Pancreas (tissue), 10 donors: Measurements from ENCODE around the gene FRMD4A. TPM values are rescaled to one million over a fixed set of nuclear protein-coding genes. Genes with fewer than 3 reads are reported as not detected.

Source experiments
- ATAC-seq, 4 donors: fragments of 200-7000 bp; cut with Tn5 transposase; one replicate each; pipeline versions ENCODE4 v1.8.0 to v1.9.1; 2020; ENCODE audit warnings: mild to moderate bottlenecking in 4 of 4, moderate library complexity in 4 of 4
- DNase-seq, 6 donors: peaks; one replicate each; pipeline ENCODE4 v3.0.0-alpha.2; 2020
- FAIRE-seq: peaks from 2 replicates; lab custom pipeline; 2012; peaks lifted over from hg19 to GRCh38; lab: Jason Lieb, UNC
- H3K27ac ChIP-seq, 4 donors: fragments of 200-600 bp; sonication (generic); 1 replicate in 3 of 4; 2 replicates in 1 of 4; pipeline versions ENCODE4 v1.5.0 to v1.8.0; 2020
- H3K27me3 ChIP-seq, 4 donors: fragments of 200-600 bp; one replicate each; pipeline ENCODE4 v1.8.0; 2021
- H3K36me3 ChIP-seq, 3 donors: fragments of 200-600 bp; sonication (generic) in 1 of 3; one replicate each; pipeline versions ENCODE4 v1.5.0 to v1.8.0; 2020 to 2021
- H3K4me1 ChIP-seq, 3 donors: fragments of 200-600 bp; one replicate each; pipeline ENCODE4 v1.8.0; 2021
- H3K4me3 ChIP-seq, 4 donors: fragments of 200-600 bp; sonication (generic) in 2 of 4; one replicate each; pipeline versions ENCODE4 v1.5.0 to v1.8.0; 2020 to 2021
- H3K9me3 ChIP-seq, 4 donors: fragments of 200-600 bp; one replicate each; pipeline ENCODE4 v1.8.0; 2021
- WGBS, 2 donors: extraction: QIAGEN DNeasy Blood & Tissue Kit; methylation state at CpG; one replicate each; pipeline ENCODE4 v1.1.7; 2013; 5-methylcytosine and 5-hydroxymethylcytosine counted together
- intact Hi-C, 3 donors: fragments of 100-400 bp; cut with DNase I; formaldehyde crosslinking; loops; one replicate each; pipeline versions ENCODE4 v1.11.1 to v1.14.2; 2022
- polyA plus RNA-seq, 2 donors: library from polyadenylated mRNA; stranded (reverse); fragments of 200-250 nt; gene quantifications; one replicate each; pipeline ENCODE4 v1.2.3, GENCODE V29; 2013
- total RNA-seq, 6 donors: library from RNA; stranded (reverse); fragmentation: NEBNext Ultra II Directional in 4 of 6; extraction: Animal tissue kit (Norgen Biotek cat#: 25700) in 4 of 6; gene quantifications; one replicate each; pipeline versions ENCODE4 v1.2.1 to v1.2.4, GENCODE V29; 2021 to 2023
- TF ChIP-seq, protein P1 (sequence below), 4 donors: fragments of 200-600 bp; sonication (generic) in 3 of 4; IDR thresholded peaks; one replicate each; pipeline versions ENCODE4 v1.5.0 to v1.8.0; 2021; ENCODE audit warnings: antibody characterized with exemption in 4 of 4
- donor health status: healthy with polysubstance abuse.
- donor health status: DM: no; HTN: no; CAD: no; lungs with moderate emphysema.
- donor health status: DM: no; HTN: no; CAD: no.
- donor health status: control.
- donor health status: control.
- donor health status: Bipolar disorder and iron deficiency.
- donor health status: DM: yes; HTN: yes; CAD: no.
- donor health status: DM: no; HTN: no; CAD: no.
- donor health status: DM: no; HTN: no; CAD: no.
- donor health status: DM: yes; HTN: yes; CAD: no.

The FRMD4A gene
- total and polyA plus RNA-seq, 8 donors = 13.5 to 27.5 (median 18.7) TPM

DNA sequence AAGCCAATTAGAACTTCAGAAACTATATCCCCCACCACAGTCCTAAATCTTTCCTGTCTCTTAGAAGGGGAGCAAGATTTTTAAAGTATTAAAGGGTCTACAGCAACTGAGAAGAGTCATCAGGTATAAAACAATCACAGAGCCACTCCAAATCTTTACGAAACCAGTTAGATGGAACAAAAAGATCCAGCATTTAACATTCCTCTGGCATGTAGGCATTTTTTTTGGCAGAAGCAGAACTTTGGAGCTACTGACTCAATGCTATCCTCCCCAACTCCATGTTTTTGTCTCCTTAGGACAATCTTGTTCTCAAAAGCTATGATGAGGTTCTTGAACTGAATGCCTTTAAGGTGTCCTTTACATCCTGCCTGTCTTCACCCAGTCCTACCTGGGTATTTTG is 410.7 kb downstream of the FRMD4A start:
- TF ChIP-seq, protein P1, sequence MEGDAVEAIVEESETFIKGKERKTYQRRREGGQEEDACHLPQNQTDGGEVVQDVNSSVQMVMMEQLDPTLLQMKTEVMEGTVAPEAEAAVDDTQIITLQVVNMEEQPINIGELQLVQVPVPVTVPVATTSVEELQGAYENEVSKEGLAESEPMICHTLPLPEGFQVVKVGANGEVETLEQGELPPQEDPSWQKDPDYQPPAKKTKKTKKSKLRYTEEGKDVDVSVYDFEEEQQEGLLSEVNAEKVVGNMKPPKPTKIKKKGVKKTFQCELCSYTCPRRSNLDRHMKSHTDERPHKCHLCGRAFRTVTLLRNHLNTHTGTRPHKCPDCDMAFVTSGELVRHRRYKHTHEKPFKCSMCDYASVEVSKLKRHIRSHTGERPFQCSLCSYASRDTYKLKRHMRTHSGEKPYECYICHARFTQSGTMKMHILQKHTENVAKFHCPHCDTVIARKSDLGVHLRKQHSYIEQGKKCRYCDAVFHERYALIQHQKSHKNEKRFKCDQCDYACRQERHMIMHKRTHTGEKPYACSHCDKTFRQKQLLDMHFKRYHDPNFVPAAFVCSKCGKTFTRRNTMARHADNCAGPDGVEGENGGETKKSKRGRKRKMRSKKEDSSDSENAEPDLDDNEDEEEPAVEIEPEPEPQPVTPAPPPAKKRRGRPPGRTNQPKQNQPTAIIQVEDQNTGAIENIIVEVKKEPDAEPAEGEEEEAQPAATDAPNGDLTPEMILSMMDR (IDR thresholded peaks at IDR 0.05) = no peak
- intact Hi-C loops = no loop called here
- Histone ChIP-seq H3K4me3 (no peak overlapping the region), H3K27me3 (no peaks in the 10 kb centered on the region), H3K4me1 (no peaks in the 10 kb centered on the region), H3K27ac (no peak overlapping the region), H3K36me3 (no peaks in the 10 kb centered on the region), H3K9me3 (no peaks in the 10 kb centered on the region)
- ATAC-seq (no peak), DNase-seq (no peak), FAIRE-seq (no peak)
- WGBS, 2 donors = 89 to 96% methylated on average over 1 of the region's 1 CpG

DNA sequence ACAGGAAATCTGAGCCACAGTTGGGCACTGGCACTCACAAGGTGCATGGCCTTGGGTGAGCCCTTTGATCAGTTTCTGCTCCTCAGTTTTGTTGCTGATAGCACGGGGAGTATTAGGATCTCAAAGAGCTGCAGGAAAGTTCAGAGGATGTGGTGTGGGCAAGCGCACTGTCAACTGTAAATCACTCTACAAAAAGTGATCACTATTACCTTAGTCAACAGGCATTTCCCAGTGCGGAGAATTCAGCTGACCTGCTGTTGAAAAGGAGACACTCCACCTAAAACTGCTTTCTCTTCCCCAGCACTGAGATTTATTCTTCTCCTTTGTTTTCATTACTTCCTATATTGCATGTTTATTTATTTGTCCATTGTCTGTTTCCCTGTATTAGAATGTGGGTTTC is 412.9 kb downstream of the FRMD4A start:
- ATAC-seq = no peak
- no peak overlapping the region for H3K27ac ChIP-seq
- TF ChIP-seq, protein P1 (IDR thresholded peaks at IDR 0.05) = no peak
- whole genome bisulfite sequencing, 2 donors = 76 to 81% methylated on average over 3 of the region's 3 CpGs
- no peaks in the 10 kb centered on the region for H3K27me3 ChIP-seq
- no peaks in the 10 kb centered on the region for H3K4me1 ChIP-seq
- no peak overlapping the region for H3K4me3 ChIP-seq
- H3K9me3 ChIP-seq = no peaks in the 10 kb centered on the region
- DNase-seq = no peak
- no peak for FAIRE-seq
- intact Hi-C loops = no loop called here
- H3K36me3 ChIP-seq = no peaks in the 10 kb centered on the region

DNA sequence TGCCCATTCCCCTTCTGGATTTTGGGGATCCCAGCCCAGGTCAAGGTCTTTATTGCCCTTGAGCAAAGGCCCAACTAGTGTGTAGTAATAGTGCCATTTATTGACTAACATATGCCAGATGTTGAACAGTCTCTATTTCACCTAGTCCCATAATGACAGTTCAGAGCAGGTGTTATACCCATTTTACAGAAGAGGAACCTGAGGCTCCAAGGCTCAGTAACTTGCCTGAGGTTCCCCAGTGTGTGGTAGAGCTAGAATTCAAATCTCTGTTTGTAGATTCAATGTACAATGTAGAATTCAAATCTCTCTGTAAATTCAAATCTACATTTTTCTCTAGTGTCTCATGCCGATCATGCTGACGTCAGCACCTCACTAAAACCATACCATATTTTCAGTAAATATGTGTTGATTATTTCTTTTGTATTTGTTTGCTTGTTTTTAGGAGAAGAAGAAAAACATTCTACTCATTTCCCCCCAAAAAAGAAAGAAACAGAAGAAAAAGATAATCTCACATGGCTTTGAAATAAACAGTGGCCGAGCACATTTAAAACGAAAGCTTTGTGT is 414.3 kb downstream of the FRMD4A start:
- intact Hi-C loops = no loop called here
- no peak for FAIRE-seq
- Histone ChIP-seq H3K27ac (no peak overlapping the region), H3K4me3 (no peak overlapping the region), H3K9me3 (no peaks in the 10 kb centered on the region), H3K4me1 (no peaks in the 10 kb centered on the region), H3K27me3 (no peaks in the 10 kb centered on the region), H3K36me3 (no peaks in the 10 kb centered on the region)
- 92 to 94% methylated on average over 4 of the region's 4 CpGs for WGBS, 2 donors
- no peak for DNase-seq
- no peak for ATAC-seq
- TF ChIP-seq, protein P1 (IDR thresholded peaks at IDR 0.05) = no peak

DNA sequence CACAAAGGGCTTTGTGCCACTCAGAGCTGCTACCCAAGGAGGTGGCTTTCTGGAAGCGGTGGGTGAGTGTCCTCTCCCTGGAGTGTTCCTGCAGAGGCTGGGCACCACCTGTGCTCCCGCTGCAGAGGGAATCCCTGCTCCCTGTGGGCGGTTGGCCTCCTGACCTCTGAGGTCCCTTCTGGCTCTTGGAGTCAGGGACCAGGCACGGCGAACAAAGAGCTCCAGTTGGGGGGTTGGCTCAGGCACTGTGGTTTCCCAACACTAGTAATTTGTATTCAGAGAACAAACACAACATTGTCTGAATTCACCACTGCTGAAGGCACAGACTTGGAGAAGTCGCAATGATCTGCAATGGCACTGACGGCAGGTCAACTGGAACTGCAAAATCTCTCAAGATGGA is 415.0 kb downstream of the FRMD4A start:
- peak in 3 of 4 donors; percentile 23 to 72 (median 61) for ATAC-seq

DNA sequence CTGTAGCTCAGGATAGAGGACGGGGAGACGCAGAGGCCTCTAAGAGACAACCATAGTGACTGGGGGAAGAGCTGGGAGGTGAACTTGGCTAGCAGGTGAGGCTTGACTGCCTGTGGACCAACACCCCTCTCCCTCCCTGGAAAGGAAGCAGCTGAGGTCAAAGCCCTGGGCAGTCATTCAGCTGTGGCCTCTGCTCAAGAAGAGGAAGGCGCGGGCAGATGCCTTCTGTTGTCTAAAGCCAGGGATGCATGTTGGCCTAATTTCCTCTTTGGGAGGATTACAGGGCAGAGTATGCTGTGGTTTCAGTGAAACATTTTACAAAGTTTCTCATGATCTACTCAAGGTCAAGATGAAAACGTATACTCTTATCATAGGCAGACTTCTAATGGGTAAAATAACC is 416.8 kb downstream of the FRMD4A start:
- no peak for FAIRE-seq
- no peaks in the 10 kb centered on the region for H3K4me1 ChIP-seq

More for the DNA sequence above, 415.0 kb downstream of the FRMD4A start:
- Histone ChIP-seq H3K27me3 (no peaks in the 10 kb centered on the region), H3K4me1 (no peaks in the 10 kb centered on the region), H3K9me3 (no peaks in the 10 kb centered on the region), H3K4me3 (no peak overlapping the region), H3K27ac (no peak overlapping the region), H3K36me3 (no peaks in the 10 kb centered on the region)
- intact Hi-C loops = no loop called here
- TF ChIP-seq, protein P1 (IDR thresholded peaks at IDR 0.05) = no peak
- 64 to 95% methylated on average over 7 of the region's 7 CpGs for WGBS, 2 donors
- peak in 3 of 6 donors; percentile 16 to 29 (median 20) for DNase-seq
- no peak for FAIRE-seq

More for the DNA sequence above, 416.8 kb downstream of the FRMD4A start:
- TF ChIP-seq, protein P1 (IDR thresholded peaks at IDR 0.05) = no peak
- peak in 1 of 6 donors; percentile 19 for DNase-seq
- intact Hi-C loops = no loop called here
- WGBS, 2 donors = 79 to 80% methylated on average over 5 of the region's 5 CpGs
- Histone ChIP-seq H3K9me3 (no peaks in the 10 kb centered on the region), H3K27ac (no peak overlapping the region), H3K36me3 (no peaks in the 10 kb centered on the region), H3K27me3 (no peaks in the 10 kb centered on the region), H3K4me3 (no peak overlapping the region)
- peak in 1 of 4 donors; percentile 70 for ATAC-seq
